BLaER1 (cell line): ENCODE results near the gene ZNF335.
A peak's percentile ranks its signal among the peaks of the same experiment; 100 is the strongest.
"Not testable (repeated sequence)": the region's sequence is repeated elsewhere in the genome, so short reads cannot be mapped to it uniquely, and the experiment has no call there.

ENCODE experiments used
- H3K27ac ChIP-seq: shearing (Covaris generic); formaldehyde crosslinking; 2 replicates; pipeline ENCODE4 v1.8.1; 2022
- H3K27me3 ChIP-seq: shearing (Covaris generic); formaldehyde crosslinking; 2 replicates; pipeline ENCODE4 v1.8.1; 2022
- H3K36me3 ChIP-seq: shearing (Covaris generic); formaldehyde crosslinking; 2 replicates; pipeline ENCODE4 v1.8.1; 2022
- H3K4me1 ChIP-seq: shearing (Covaris generic); formaldehyde crosslinking; 2 replicates; pipeline ENCODE4 v1.8.1; 2022
- H3K4me2 ChIP-seq: shearing (Covaris generic); formaldehyde crosslinking; 2 replicates; pipeline ENCODE4 v1.8.1; 2022
- H3K4me3 ChIP-seq: shearing (Covaris generic); formaldehyde crosslinking; 2 replicates; pipeline ENCODE4 v1.8.1; 2022
- H3K9ac ChIP-seq: shearing (Covaris generic); formaldehyde crosslinking; 2 replicates; pipeline ENCODE4 v1.8.1; 2022
- H3K9me3 ChIP-seq: shearing (Covaris generic); formaldehyde crosslinking; 2 replicates; pipeline ENCODE4 v1.8.1; 2022
- H4K20me1 ChIP-seq: shearing (Covaris generic); formaldehyde crosslinking; 2 replicates; pipeline ENCODE4 v1.8.1; 2022
- Cebpa-rat ChIP-seq: shearing (Covaris generic); IDR thresholded peaks from 2 replicates; pipeline ENCODE4 v1.8.1; 2022

The ZNF335 gene

GRCh38 chr20:45904583-45905504 is 67.2 kb downstream of the ZNF335 start:
- Histone ChIP-seq H3K4me3 (no peak overlapping the region), H3K4me2 (peak overlapping the region; percentile 51), H3K9me3 (no peaks in the 10 kb centered on the region), H3K27ac (peak overlapping the region; percentile 49), H3K36me3 (peaks cover 6% of the 10 kb centered on the region), H3K4me1 (peaks cover 50% of the 10 kb centered on the region), H3K9ac (peak overlapping the region; percentile 50; the same call in 1 of the 2 replicates), H3K27me3 (no peaks in the 10 kb centered on the region), H4K20me1 (0 out of 2 replicates have a peak, but pooled peaks cover 5% of the 10 kb centered on the region)
- no peak for TF ChIP-seq Cebpa-rat

GRCh38 chr20:45902199-45902701 is 69.8 kb downstream of the ZNF335 start:
- H3K27ac ChIP-seq, result peak overlapping the region; percentile 7; the same call in 1 of the 2 replicates

DNA sequence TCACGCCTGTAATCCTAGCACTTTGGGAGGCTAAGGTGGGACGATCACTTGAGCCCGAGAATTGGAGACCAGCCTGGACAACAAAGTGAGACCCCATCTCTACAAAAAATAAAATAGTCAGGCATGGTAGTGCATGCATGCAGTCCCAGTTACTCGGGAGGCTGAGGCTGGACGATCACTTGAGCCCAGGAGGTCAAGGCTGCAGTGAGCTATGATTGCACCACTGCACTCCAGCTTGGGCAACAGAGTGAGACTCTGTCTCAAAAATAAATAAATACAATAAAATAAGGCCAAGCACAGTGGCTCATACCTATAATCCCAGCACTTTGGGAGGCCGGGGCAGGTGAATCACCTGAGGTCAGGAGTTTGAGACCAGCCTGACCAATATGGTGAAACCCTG is 70.7 kb downstream of the ZNF335 start:
- not testable (repeated sequence) for H3K4me3 ChIP-seq, H3K9ac ChIP-seq, H3K27me3 ChIP-seq, H4K20me1 ChIP-seq, H3K27ac ChIP-seq, H3K9me3 ChIP-seq
- Histone ChIP-seq H3K36me3 (peaks cover 36% of the 10 kb centered on the region), H3K4me2 (peak overlapping the region; percentile 77; the same call in 1 of the 2 replicates), H3K4me1 (peaks cover 42% of the 10 kb centered on the region)

More at GRCh38 chr20:45902199-45902701, 69.8 kb downstream of the ZNF335 start:
- H3K27me3 ChIP-seq, result no peaks in the 10 kb centered on the region
- H3K4me1 ChIP-seq, result peaks cover 42% of the 10 kb centered on the region
- H4K20me1 ChIP-seq, result 0 out of 2 replicates have a peak, but pooled peaks cover 5% of the 10 kb centered on the region
- H3K4me3 ChIP-seq, result peak overlapping the region; percentile 6; the same call in 1 of the 2 replicates
- H3K36me3 ChIP-seq, result peaks cover 28% of the 10 kb centered on the region
- no peaks in the 10 kb centered on the region for H3K9me3 ChIP-seq
- H3K4me2 ChIP-seq, result peak overlapping the region; percentile 77
- peak overlapping the region; percentile 48 for H3K9ac ChIP-seq
- no peak for TF ChIP-seq Cebpa-rat

DNA sequence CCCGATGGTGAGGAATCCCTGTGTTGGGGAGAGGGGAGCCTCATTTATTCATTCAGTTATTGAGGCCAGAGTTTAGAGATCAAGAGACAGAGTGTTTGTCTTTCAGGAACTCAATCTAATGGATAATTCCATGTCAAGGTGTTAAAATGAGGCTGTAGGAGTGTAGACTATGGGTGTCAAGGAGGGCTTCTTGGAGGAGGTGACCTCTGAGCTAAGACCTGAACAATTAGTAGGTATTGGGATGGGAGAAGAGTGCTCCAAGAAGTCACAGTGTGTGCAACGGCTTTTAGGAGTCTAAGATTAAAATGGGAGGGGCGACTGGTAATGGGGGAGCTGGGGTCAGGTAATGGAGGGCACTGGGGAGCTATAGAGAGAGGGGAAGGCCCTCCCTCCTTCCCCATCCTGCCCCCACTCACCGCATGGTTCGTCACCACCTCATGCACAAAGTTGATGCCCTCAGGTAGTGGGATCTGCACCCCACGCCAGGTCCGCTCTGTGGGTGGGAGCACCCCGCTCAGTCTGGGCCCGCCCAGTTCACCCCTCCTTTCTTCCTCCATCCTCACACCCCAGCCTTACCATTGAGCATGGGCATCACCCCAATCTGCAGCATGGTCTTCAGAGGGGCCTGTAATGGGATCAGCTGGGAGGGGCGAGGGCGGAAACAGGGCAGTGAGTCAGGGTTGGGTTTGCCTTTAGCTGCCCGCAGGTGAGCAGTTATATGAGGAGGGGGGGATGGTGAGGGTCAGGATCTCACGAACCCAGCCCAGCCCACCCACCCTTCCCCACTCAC is 72.8 kb downstream of the ZNF335 start:
- H3K36me3 ChIP-seq, result peaks cover 57% of the 10 kb centered on the region
- H3K27ac ChIP-seq, result no peak overlapping the region
- H3K4me2 ChIP-seq, result no peak overlapping the region
- no peak for TF ChIP-seq Cebpa-rat
- no peak overlapping the region for H3K4me3 ChIP-seq
- H3K9ac ChIP-seq, result no peak overlapping the region
- H3K4me1 ChIP-seq, result peaks cover 32% of the 10 kb centered on the region
- H4K20me1 ChIP-seq, result 0 out of 2 replicates have a peak, but pooled peaks cover 5% of the 10 kb centered on the region
- no peaks in the 10 kb centered on the region for H3K27me3 ChIP-seq
- H3K9me3 ChIP-seq, result no peaks in the 10 kb centered on the region
